Activated naive CD4-positive, alpha-beta T cell treated with anti-CD3 and anti-CD28 coated beads for 36 hours (primary cell): ENCODE data around the gene SYNPO. TPM values are rescaled to one million over a fixed set of nuclear protein-coding genes. Genes with fewer than 3 reads are reported as not detected.

Experiments used
- CTCF ChIA-PET: fragments of 350-600 bp; sonication (Branson Sonifier 250); formaldehyde crosslinking; loops from one replicate; lab custom pipeline; 2021; ENCODE audit warnings: antibody characterized with exemption; lab: Charles Lee
- DNase-seq: peaks from one replicate; pipeline ENCODE4 v3.0.0-alpha.2; 2020
- H3K27ac Mint-ChIP-seq: one replicate; pipeline ENCODE4 v1.8.0; 2021; ENCODE audit warnings: mild to moderate bottlenecking, mixed read lengths
- H3K27me3 Mint-ChIP-seq: one replicate; pipeline ENCODE4 v1.8.0; 2021; ENCODE audit warnings: low read depth, mixed read lengths
- H3K36me3 Mint-ChIP-seq: one replicate; pipeline ENCODE4 v1.8.0; 2021; ENCODE audit warnings: low read depth, mixed read lengths
- H3K4me1 Mint-ChIP-seq: one replicate; pipeline ENCODE4 v1.8.0; 2021; ENCODE audit warnings: low read depth, mixed read lengths
- H3K4me3 Mint-ChIP-seq: one replicate; pipeline ENCODE4 v1.8.0; 2021; ENCODE audit warnings: mild to moderate bottlenecking, moderate library complexity, mixed read lengths
- H3K9me3 Mint-ChIP-seq: one replicate; pipeline ENCODE4 v1.8.0; 2021; ENCODE audit warnings: mixed read lengths
- intact Hi-C: fragments of 100-400 bp; cut with micrococcal nuclease; formaldehyde crosslinking; loops from one replicate; pipeline ENCODE4 v1.15.1; 2023
- total RNA-seq, 2 experiments: library from RNA; stranded (reverse); gene quantifications; one replicate each; pipeline ENCODE4 v1.2.3, GENCODE V29; 2021

The SYNPO gene
- total RNA-seq, 2 experiments from 2014 or later = 0.14 to 0.17 TPM

DNA sequence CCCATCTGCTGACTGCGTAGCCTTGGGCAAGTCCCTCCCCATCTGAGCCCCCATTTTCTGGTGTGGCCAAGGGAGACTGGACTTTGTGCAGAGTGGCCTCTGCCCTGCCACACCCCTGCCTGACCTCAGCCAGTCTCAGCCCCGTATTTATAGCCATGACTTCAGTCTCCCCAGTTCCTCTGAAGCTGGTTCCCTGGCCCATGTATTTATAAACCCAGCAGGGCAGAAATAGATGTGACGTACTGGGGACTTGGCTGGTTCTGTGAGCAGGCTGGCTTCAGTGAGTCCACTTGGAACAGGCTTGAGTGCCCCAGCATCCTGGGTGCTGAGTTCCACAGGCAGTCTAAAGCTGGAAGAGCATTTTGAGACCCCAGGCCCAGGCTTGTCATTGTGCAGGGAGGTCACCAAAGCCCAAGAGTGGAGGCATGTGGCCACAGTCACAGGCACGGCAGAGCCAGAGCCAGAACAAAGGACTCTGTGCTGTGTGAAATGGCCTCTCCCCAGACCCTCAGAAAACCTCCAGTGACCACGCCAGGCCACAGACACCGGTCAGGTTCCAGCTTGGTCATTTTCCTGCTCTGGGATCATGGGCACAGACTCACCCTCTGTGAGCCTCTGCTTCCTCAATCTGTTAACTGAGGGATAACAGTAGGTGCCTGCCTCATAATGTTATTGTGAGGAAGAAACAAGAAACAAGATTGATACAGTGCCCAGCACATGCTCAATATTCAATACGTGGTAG lies 30.4 kb upstream of the SYNPO start:
- H3K4me3 Mint-ChIP-seq = no peak overlapping the region
- CTCF ChIA-PET = interaction anchor here (1.2 kb wide), 1 partner anchor 50 kb away, joined by 3 read pairs; no protein-coding TSS in a partner anchor
- DNase-seq = no peak
- H3K36me3 Mint-ChIP-seq = no peaks in the 10 kb centered on the region
- no peaks in the 10 kb centered on the region for H3K27me3 Mint-ChIP-seq
- H3K27ac Mint-ChIP-seq = no peak overlapping the region
- H3K4me1 Mint-ChIP-seq = no peaks in the 10 kb centered on the region
- H3K9me3 Mint-ChIP-seq = no peaks in the 10 kb centered on the region
- intact Hi-C loops = no loop called here

DNA sequence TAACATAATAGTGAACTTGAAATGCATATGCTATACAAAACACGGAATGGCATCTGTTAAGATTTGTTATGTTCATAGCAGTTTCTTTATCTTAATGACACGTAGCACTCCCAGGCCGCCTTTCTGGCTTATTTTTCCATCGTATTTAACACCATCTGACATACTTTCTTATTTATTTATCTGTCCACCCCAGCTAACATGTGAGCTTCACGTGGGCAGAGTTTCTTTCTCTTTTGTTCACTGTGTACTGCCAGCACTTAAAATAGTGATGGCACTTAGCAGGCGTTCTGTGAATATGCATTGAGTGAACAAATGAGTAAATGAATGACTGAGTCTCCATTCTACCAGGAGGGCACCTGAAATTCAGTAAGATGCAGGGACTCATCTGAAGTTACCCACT lies 29.4 kb upstream of the SYNPO start:
- Mint-ChIP-seq H3K27me3 (no peaks in the 10 kb centered on the region), H3K27ac (no peak overlapping the region), H3K9me3 (no peaks in the 10 kb centered on the region), H3K36me3 (no peaks in the 10 kb centered on the region), H3K4me1 (no peaks in the 10 kb centered on the region), H3K4me3 (no peak overlapping the region)
- no peak for DNase-seq
- intact Hi-C loops = no loop called here
- CTCF ChIA-PET = interaction anchor here (1.2 kb wide), 1 partner anchor 51 kb away, joined by 3 read pairs; no protein-coding TSS in a partner anchor

DNA sequence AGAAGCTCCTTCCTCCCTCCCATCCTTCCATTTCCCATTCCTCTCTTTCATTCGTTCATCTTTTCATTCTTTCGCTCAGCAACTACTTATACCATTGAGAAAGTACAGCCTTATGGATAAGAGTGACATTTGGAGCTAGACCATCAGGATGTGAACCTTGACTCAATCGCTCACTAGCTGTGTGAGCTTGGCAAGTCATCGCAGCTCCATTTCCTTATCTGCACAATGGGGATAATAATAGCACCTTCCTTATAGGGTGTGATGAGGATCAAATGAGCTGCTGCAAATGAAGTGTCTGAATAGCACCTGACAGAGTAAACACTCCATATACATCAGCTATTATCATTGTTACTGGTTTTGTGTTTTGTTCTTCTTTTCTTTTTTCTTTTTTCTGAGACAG lies 28.1 kb upstream of the SYNPO start:
- intact Hi-C loops = no loop called here
- CTCF ChIA-PET = interaction anchor here (1.7 kb wide), 1 partner anchor 52 kb away, joined by 5 read pairs; no protein-coding TSS in a partner anchor
- no peak overlapping the region for H3K4me3 Mint-ChIP-seq
- H3K27me3 Mint-ChIP-seq = no peaks in the 10 kb centered on the region
- no peaks in the 10 kb centered on the region for H3K9me3 Mint-ChIP-seq
- no peak overlapping the region for H3K27ac Mint-ChIP-seq
- DNase-seq = no peak
- H3K4me1 Mint-ChIP-seq = no peaks in the 10 kb centered on the region
- H3K36me3 Mint-ChIP-seq = no peaks in the 10 kb centered on the region

DNA sequence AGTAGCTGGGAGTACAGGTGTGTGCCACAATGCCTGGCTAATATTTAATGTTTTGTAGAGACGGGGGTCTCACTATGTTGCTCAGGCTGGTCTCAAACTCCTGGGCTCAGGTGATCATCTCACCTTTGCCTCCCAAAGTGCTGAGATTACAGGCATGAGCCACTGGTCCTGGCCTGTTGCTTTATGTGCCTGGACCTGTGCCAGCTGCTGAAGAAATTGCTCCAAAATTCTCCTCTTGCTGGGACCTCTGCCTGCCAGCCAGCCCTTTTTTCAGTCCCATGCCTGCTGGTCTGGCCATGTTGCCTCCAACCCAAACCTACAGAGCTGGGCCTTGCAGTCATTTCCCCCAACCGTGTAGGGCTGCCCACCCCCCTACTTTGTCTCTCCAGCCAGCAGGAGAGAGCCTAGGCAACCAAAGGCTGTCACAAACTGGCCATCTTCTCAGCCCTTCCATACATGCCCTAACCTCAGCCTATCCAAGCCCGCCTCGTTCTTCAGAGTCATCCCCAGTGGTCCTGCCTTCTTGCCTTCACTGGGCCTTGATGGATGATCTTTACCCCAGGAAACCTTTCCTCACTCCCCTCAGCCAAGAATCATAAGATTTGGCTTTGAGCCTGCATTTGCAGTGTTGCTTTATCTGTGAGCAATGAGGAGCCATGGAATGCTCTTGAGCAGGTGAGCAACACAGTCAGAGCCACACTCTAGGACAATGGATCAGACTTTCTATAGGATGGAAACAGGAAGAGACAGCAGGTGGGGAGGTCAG lies 27.4 kb upstream of the SYNPO start:
- Mint-ChIP-seq H3K4me3 (no peak overlapping the region), H3K36me3 (no peaks in the 10 kb centered on the region), H3K27ac (no peak overlapping the region), H3K9me3 (no peaks in the 10 kb centered on the region), H3K27me3 (no peaks in the 10 kb centered on the region), H3K4me1 (no peaks in the 10 kb centered on the region)
- intact Hi-C loops = no loop called here
- DNase-seq = no peak
- CTCF ChIA-PET = interaction anchor here (1.7 kb wide), 1 partner anchor 53 kb away, joined by 5 read pairs; no protein-coding TSS in a partner anchor

DNA sequence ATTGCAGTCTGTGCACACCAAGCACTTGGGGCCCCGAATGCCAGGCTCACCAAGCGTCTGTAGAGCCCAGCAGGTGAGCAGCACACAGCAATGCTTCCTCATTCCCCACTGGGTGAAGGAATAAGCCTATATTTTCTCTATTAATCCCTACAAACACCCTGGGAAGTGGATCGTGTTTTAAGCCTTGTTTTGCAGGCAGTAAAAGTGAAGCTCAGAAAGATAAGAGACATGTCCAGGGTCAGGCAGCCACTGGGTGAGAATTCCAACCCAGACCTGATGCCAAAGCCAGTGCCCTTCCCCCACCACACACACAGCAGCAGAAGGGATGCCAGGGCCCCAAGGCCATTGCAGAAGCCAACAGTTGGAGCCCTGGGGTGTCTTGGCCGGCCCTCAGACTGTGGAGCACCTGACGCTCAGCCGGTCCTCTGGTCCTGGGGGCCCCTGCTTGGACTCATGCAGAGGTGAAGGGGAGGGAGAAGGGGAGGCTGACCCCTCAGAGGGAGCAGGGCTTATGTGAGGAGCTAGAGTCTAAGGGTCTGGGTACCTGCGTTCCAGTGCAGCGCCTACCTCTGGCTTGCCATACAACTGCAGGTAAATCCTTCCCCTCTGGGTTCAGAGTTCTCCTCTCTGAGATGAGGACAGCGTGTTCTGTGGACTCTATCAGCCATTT lies 26.3 kb upstream of the SYNPO start:
- no peaks in the 10 kb centered on the region for H3K36me3 Mint-ChIP-seq
- no peak overlapping the region for H3K27ac Mint-ChIP-seq
- no peaks in the 10 kb centered on the region for H3K27me3 Mint-ChIP-seq
- CTCF ChIA-PET = no interaction called here
- intact Hi-C loops = no loop called here
- no peak overlapping the region for H3K4me3 Mint-ChIP-seq
- no peaks in the 10 kb centered on the region for H3K4me1 Mint-ChIP-seq
- H3K9me3 Mint-ChIP-seq = no peaks in the 10 kb centered on the region
- no peak for DNase-seq

DNA sequence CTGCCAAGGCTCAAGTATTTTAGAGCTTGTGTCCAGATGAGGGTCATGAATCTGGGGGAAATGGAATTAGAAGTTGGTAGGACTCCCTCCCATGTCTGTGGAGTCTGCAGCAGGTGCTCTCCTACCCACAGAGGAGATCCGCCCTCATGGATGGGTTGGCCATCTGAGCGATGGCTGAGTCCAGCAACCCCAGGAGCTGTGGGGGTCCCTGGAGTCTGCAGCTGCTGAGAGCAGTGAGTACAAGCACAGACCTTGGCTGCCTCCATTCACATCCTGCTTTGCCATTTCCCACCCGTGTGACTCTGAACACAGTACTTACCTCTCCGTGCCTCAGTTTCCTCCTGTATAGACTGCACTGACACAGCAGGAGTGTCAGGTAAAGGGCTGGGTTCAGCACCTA lies 25.8 kb upstream of the SYNPO start:
- DNase-seq = no peak
- Mint-ChIP-seq H3K4me3 (no peak overlapping the region), H3K27ac (no peak overlapping the region), H3K9me3 (no peaks in the 10 kb centered on the region), H3K27me3 (no peaks in the 10 kb centered on the region), H3K4me1 (no peaks in the 10 kb centered on the region), H3K36me3 (no peaks in the 10 kb centered on the region)
- CTCF ChIA-PET = no interaction called here
- intact Hi-C loops = no loop called here

DNA sequence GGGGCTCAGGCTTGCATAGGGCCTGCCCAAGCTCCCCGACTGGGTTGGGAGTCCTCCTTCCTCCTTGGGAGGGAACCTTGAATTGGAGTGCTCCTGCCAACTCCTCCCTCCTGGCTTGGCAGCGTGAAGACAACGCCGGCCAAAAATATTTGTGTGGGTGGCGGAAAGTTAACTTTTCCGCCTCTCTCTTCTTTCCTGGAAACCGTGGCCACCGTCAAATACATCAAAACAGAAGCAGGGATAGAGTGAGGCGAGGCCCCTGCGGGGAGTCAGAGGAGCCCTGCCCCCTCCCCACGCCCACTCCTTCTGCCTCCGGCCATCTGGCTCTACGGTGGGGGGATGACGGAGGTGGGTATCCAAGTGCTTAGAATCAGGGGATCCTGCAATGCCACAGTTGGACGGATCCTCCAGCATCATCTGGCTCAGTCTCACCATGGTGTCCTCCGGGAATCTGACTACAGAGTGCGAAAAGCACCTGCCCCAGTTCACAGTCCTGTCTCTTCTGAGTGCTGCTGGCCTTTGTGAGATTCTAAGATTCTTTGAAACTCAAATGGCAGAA lies 25.2 kb upstream of the SYNPO start:
- H3K27ac Mint-ChIP-seq = no peak overlapping the region
- no peak for DNase-seq
- CTCF ChIA-PET = no interaction called here
- H3K36me3 Mint-ChIP-seq = no peaks in the 10 kb centered on the region
- intact Hi-C loops = no loop called here
- no peaks in the 10 kb centered on the region for H3K9me3 Mint-ChIP-seq
- no peaks in the 10 kb centered on the region for H3K4me1 Mint-ChIP-seq
- no peak overlapping the region for H3K4me3 Mint-ChIP-seq
- H3K27me3 Mint-ChIP-seq = no peaks in the 10 kb centered on the region

DNA sequence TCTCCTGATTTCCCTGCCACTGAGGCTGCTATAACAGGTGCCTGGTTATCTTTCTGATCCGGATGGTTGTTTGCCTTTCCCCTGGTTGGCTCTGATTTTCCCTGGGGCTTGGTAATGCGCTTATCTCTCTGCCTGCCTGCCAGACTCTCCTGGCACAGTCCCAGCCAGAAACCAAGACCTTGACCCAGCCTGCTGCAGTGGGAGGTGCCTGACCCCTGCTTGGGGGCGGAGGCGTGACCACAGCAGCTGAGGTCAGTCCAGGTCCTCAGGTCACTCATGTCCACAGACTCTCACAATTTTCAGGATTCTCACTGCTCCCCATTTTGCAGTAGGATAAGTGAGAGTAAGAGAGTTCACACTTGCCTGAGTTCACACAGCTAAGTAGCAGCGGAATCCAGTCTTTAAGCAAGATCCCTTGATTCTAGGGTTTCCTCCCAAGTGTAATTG lies 24.4 kb upstream of the SYNPO start:
- H3K27ac Mint-ChIP-seq = no peak overlapping the region
- no peaks in the 10 kb centered on the region for H3K4me1 Mint-ChIP-seq
- H3K9me3 Mint-ChIP-seq = no peaks in the 10 kb centered on the region
- no peak overlapping the region for H3K4me3 Mint-ChIP-seq
- DNase-seq = no peak
- intact Hi-C loops = no loop called here
- no peaks in the 10 kb centered on the region for H3K27me3 Mint-ChIP-seq
- CTCF ChIA-PET = no interaction called here
- no peaks in the 10 kb centered on the region for H3K36me3 Mint-ChIP-seq

DNA sequence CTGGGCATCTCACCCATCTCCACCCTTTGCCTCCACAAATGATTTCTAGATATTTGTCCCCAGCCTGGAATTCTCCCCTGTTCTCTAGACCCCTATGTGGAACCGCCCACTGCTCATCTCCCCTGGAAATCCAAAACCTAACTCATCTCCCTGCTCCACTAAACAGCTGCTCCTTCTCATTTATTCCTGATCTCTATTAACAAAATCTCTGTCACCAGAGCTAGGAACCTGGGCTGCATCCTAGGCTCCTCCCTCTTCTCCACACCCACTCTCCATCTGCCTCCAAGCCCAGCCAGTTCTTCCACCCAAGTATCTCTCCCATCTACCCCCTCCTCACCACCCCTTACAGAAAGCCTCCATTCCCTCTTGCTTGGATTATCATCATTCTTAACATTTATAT lies 24.0 kb upstream of the SYNPO start:
- CTCF ChIA-PET = no interaction called here
- H3K4me3 Mint-ChIP-seq = no peak overlapping the region
- H3K27ac Mint-ChIP-seq = no peak overlapping the region

DNA sequence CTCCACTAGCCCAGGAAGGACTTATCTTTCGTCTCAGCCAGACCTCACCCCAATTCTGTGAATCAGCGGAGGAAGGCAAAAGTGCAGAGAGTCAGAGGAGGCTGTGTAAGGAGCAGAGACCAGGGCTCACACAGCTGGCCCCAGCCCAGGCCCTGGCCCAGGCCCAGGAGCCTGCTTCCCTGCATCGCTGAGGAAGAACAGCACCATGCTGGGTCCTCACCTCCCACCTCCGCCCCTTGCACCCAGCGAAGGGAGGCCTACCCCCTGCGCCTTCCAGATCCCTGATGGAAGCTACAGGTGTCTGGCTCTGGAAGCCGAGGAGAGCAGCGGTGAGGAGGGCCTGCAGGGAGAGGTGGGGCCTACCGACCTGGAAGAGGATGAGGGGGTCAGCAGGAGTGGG lies 22.3 kb upstream of the SYNPO start:
- no peaks in the 10 kb centered on the region for H3K27me3 Mint-ChIP-seq
- no peak for DNase-seq
- H3K9me3 Mint-ChIP-seq = no peaks in the 10 kb centered on the region
- H3K4me1 Mint-ChIP-seq = peaks cover 9% of the 10 kb centered on the region
- no peak overlapping the region for H3K27ac Mint-ChIP-seq
- CTCF ChIA-PET = no interaction called here
- H3K4me3 Mint-ChIP-seq = no peak overlapping the region
- no peaks in the 10 kb centered on the region for H3K36me3 Mint-ChIP-seq
- intact Hi-C loops = no loop called here

More for the DNA sequence above, 24.0 kb upstream of the SYNPO start:
- Mint-ChIP-seq H3K4me1 (no peaks in the 10 kb centered on the region), H3K9me3 (no peaks in the 10 kb centered on the region), H3K27me3 (no peaks in the 10 kb centered on the region), H3K36me3 (no peaks in the 10 kb centered on the region)
- no peak for DNase-seq
- intact Hi-C loops = no loop called here

DNA sequence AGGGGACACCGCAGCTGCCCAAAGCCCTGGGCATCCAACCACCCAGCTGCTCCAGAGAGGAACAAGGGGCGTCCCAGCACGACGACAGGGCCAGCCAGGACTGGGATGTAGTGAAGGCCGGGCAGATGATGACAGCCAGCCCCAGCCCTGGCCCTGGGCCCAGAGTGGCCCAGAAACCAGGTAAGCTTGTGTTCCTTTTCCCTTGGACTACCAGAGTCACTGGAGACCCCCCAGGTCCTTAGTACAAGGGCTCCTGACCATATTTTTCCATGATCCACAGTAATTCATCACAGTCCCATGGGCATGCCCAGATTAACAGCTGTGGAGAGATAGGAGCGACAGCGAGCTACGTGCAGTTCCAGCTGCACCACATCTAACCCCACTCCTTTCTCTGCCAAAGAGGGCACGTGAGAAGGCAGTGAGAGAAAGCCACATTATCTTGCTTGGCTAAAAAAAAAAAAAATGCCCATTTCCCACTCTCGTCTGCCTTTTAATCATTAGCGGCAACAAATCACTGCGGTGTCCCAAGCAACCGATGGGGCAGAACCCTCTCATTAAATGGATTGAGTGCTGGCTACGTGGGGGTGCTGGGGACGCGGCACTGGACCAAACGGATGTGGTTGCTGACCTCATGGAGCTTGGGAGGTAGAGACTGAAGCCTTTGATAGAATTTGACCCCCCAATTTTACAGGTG lies 21.7 kb upstream of the SYNPO start:
- CTCF ChIA-PET = no interaction called here
- Mint-ChIP-seq H3K27ac (no peak overlapping the region), H3K4me1 (peaks cover 15% of the 10 kb centered on the region), H3K9me3 (no peaks in the 10 kb centered on the region), H3K4me3 (no peak overlapping the region), H3K36me3 (no peaks in the 10 kb centered on the region), H3K27me3 (no peaks in the 10 kb centered on the region)
- intact Hi-C loops = no loop called here
- no peak for DNase-seq
